ENCODE results near the gene LIPC.

DNA sequence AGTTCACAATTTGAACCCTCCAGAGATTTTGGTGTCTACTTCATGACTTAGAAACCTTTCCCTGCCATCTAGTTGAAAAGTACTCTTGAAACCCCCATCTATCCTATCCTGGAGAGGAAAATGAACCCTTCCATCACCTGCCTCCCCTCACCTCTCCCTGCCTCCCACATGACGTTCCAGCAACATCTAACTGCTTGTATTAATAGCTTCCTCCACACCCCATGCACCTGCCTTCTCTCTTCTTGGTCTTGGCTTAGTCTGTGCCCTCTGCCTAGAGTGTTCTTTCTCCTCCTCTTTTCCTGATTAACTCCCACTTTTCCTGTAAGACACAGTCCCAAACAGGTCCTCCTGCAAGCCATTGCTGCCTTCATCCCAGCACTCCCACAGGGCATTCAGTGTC, 107.8 kb downstream of the LIPC start:
- TF ChIP-seq CTCF (conservative IDR thresholded peaks at IDR 0.05 in 1 of 2, IDR thresholded peaks at IDR 0.05 in 1 of 2; ENCODE audit: low read depth in 1 of 2, low read length in 2 of 2) (no peak), EZH2 (IDR thresholded peaks at IDR 0.05; ENCODE audit: low read length, missing control alignments) (no peak)
